ENCODE results near the gene ATP8B4.

ATP8B4 gene

GRCh38 chr15:49898575-49899283 lies 220.3 kb downstream of the ATP8B4 start:
- TF ChIP-seq CTCF (IDR thresholded peaks at IDR 0.05; ENCODE audit: low read depth, low read length): no peak
- DNase-seq (ENCODE audit: extremely low read depth, low read depth): no peak

GRCh38 chr15:49898097-49898496 lies 220.9 kb downstream of the ATP8B4 start:
- no peak for DNase-seq (ENCODE audit: extremely low read depth, low read depth)
- TF ChIP-seq CTCF (IDR thresholded peaks at IDR 0.05; ENCODE audit: low read depth, low read length): no peak

GRCh38 chr15:49895347-49896223 lies 223.4 kb downstream of the ATP8B4 start:
- TF ChIP-seq CTCF (IDR thresholded peaks at IDR 0.05; ENCODE audit: low read depth, low read length): no peak
- DNase-seq (ENCODE audit: extremely low read depth, low read depth): no peak

- no peak for DNase-seq (ENCODE audit: extremely low read depth, low read depth)
- TF ChIP-seq CTCF (IDR thresholded peaks at IDR 0.05; ENCODE audit: low read depth, low read length): no peak
Measured at GRCh38 chr15:49890689-49891088, 228.3 kb downstream of the ATP8B4 start.

- no peak for DNase-seq (ENCODE audit: extremely low read depth, low read depth)
- no peak for TF ChIP-seq CTCF (IDR thresholded peaks at IDR 0.05; ENCODE audit: low read depth, low read length)
Measured at GRCh38 chr15:49889536-49889935, 229.5 kb downstream of the ATP8B4 start.

- TF ChIP-seq CTCF (IDR thresholded peaks at IDR 0.05; ENCODE audit: low read depth, low read length): no peak
- DNase-seq (ENCODE audit: extremely low read depth, low read depth): no peak
Measured at GRCh38 chr15:49888734-49889133, 230.3 kb downstream of the ATP8B4 start.

GRCh38 chr15:49888323-49888693 lies 230.7 kb downstream of the ATP8B4 start:
- no peak for TF ChIP-seq CTCF (IDR thresholded peaks at IDR 0.05; ENCODE audit: low read depth, low read length)
- DNase-seq (ENCODE audit: extremely low read depth, low read depth): no peak
